ENCODE data around the gene C19orf81. TPM values are rescaled to one million over a fixed set of nuclear protein-coding genes. Genes with fewer than 3 reads are reported as not detected.

The C19orf81 gene
- total RNA-seq, 1 donor from 2014 or later: not detected

GRCh38 chr19:50660088-50660366, 10.8 kb downstream of the C19orf81 start:
- TF ChIP-seq POLR2A (IDR thresholded peaks at IDR 0.05) (no peak), CTCF (IDR thresholded peaks at IDR 0.05) (no peak), POLR2AphosphoS5 (IDR thresholded peaks at IDR 0.05; ENCODE audit: insufficient read depth in 1 of 2, low read depth in 1 of 2) (no peak)
- H3K36me3 ChIP-seq: no peaks in the 10 kb centered on the region
- H3K27me3 ChIP-seq: peaks cover 6% of the 10 kb centered on the region
- intact Hi-C loops (cut with DNase I): no loop called here
- H3K9me3 ChIP-seq: no peaks in the 10 kb centered on the region
- DNase-seq (ENCODE audit: extremely low spot score in 2 of 2): no peak
- peaks cover 19% of the 10 kb centered on the region for H3K4me1 ChIP-seq
- H3K27ac ChIP-seq: no peak overlapping the region
- no peak overlapping the region for H3K4me3 ChIP-seq

GRCh38 chr19:50661023-50661422, 11.8 kb downstream of the C19orf81 start:
- Histone ChIP-seq H3K4me3 (no peak overlapping the region), H3K9me3 (no peaks in the 10 kb centered on the region), H3K27me3 (peaks cover 6% of the 10 kb centered on the region), H3K36me3 (no peaks in the 10 kb centered on the region), H3K27ac (no peak overlapping the region), H3K4me1 (peaks cover 20% of the 10 kb centered on the region)
- DNase-seq (ENCODE audit: extremely low spot score in 2 of 2): no peak
- no peak for TF ChIP-seq POLR2AphosphoS5 (IDR thresholded peaks at IDR 0.05; ENCODE audit: insufficient read depth in 1 of 2, low read depth in 1 of 2)
- TF ChIP-seq CTCF (IDR thresholded peaks at IDR 0.05): no peak
- TF ChIP-seq POLR2A (IDR thresholded peaks at IDR 0.05): no peak
- intact Hi-C loops (cut with DNase I): no loop called here

DNA sequence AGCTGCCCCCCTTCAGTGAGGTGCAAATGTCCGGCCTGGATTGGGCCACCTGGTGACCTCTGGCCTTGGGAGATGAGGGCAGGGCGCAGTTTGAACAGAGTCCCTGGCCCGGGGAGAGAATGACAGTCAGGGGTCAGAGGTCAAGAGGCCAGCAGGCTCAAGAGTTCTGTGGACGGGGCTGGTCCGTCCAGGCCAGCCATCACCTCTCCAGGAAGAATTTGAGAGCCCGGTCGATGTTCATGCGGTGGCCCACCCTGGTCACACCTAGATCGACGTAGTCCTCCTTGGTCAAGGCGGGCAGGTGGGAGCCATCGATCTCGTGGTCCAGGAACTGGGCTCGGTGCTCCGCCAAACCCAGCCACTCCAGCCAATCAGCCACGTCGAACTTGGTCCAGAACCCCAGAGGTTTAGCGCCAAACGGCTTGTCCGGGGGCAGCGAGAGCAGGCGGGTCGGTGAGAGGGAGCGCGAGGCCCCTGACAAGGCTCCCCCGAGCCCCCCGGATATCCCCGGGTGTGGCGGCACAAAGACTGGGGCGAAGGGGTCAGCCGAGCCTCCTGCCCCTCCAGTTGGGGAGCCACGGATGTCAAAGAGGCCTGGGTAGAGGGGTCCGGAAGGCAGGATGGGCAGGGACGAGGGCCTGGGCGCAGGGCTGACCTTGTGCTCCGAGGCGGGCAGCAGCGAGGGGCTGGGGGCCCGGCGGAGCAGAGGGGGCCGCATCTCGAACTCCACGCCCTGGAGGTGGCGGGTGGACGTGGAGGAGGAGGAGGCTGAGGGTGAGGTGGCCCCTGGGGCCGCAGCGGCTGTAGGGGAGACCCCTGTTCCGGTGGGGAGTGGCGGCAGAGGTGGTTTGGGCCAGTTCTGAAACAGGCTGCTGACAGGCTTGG, 12.8 kb downstream of the C19orf81 start:
- TF ChIP-seq CTCF (IDR thresholded peaks at IDR 0.05) (no peak), POLR2A (IDR thresholded peaks at IDR 0.05) (no peak), POLR2AphosphoS5 (IDR thresholded peaks at IDR 0.05; ENCODE audit: insufficient read depth in 1 of 2, low read depth in 1 of 2) (no peak)
- peaks cover 6% of the 10 kb centered on the region for H3K27me3 ChIP-seq
- H3K36me3 ChIP-seq: no peaks in the 10 kb centered on the region
- H3K27ac ChIP-seq: no peak overlapping the region
- H3K9me3 ChIP-seq: no peaks in the 10 kb centered on the region
- H3K4me1 ChIP-seq: peaks cover 27% of the 10 kb centered on the region
- no peak overlapping the region for H3K4me3 ChIP-seq
- intact Hi-C loops (cut with DNase I): no loop called here
- DNase-seq (ENCODE audit: extremely low spot score in 2 of 2): no peak

DNA sequence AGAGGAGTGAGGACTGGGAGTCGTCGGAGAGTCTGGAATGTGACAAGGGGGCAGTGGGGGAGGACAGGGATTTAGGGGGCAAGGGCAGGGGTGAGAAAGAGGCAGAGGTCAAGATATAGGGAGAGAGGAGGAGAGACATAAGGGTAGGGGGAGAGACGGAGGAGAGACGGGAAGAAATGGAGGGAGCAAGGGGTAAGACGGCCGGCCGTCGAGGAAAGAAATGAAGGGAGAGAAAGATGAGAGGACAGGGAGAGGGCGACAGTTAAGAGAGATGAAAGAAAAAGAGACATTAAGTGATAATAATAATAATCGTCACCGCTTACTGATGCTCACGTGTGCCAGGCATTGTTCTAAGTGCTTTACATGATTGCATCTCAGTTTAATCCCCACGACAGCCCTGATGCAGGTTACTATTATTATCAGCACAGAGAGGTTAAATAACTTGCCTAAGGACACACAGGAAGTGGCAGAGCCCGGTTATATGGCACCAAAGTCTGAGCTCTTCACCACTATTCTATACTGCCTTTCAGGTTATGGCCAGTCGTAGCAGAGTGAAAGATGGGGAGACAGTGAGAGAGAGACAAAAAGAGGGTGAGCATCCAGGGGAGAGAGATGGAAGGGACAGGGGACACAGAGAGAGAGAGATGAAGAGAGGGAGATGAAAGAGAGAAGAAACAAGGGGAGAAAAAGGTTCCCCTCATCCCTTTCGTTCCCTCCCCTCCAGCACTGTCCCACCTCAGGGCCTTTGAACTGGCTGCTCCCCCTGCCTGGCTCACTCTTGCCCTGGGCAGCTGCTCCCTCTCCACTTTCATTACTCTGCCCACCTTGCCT, 13.6 kb downstream of the C19orf81 start:
- H3K27me3 ChIP-seq: peaks cover 6% of the 10 kb centered on the region
- H3K4me3 ChIP-seq: no peak overlapping the region
- no peaks in the 10 kb centered on the region for H3K36me3 ChIP-seq
- intact Hi-C loops (cut with DNase I): no loop called here
- peaks cover 33% of the 10 kb centered on the region for H3K4me1 ChIP-seq
- no peak for DNase-seq (ENCODE audit: extremely low spot score in 2 of 2)
- TF ChIP-seq CTCF (IDR thresholded peaks at IDR 0.05) (no peak), POLR2AphosphoS5 (IDR thresholded peaks at IDR 0.05; ENCODE audit: insufficient read depth in 1 of 2, low read depth in 1 of 2) (no peak), POLR2A (IDR thresholded peaks at IDR 0.05) (no peak)
- no peak overlapping the region for H3K27ac ChIP-seq
- no peaks in the 10 kb centered on the region for H3K9me3 ChIP-seq

DNA sequence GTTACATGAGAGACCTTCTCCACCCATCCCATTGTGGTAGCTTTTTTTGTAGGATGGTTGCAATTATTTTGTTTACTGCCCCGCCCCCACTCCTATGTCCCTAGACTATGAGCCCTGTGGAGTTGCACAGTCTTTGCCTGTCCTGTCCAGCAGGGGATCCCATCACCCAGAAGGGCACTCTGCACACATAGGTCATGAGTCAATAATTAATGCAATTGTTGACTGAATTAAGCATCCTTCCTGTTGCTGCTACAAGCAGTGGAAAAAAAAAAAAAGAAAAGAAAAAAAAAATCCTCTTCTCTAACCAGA, 14.2 kb downstream of the C19orf81 start:
- intact Hi-C loops (cut with DNase I): no loop called here
- H3K36me3 ChIP-seq: no peaks in the 10 kb centered on the region

More for the DNA sequence above, 14.2 kb downstream of the C19orf81 start:
- no peak for DNase-seq (ENCODE audit: extremely low spot score in 2 of 2)
- Histone ChIP-seq H3K27me3 (peaks cover 10% of the 10 kb centered on the region), H3K9me3 (no peaks in the 10 kb centered on the region), H3K4me3 (no peak overlapping the region), H3K27ac (no peak overlapping the region), H3K4me1 (peaks cover 29% of the 10 kb centered on the region)
- TF ChIP-seq POLR2AphosphoS5 (IDR thresholded peaks at IDR 0.05; ENCODE audit: insufficient read depth in 1 of 2, low read depth in 1 of 2) (no peak), CTCF (IDR thresholded peaks at IDR 0.05) (no peak), POLR2A (IDR thresholded peaks at IDR 0.05) (no peak)

Data from vagina (tissue), 2 donors.